GM19395 (cell line): Measurements from ENCODE around the gene SPATA9.

Experiments used
- ATAC-seq: cut with Tn5 transposase; IDR thresholded peaks from one replicate; pipeline ENCODE4 v1.9.1; 2021; ENCODE audit warnings: mild to moderate bottlenecking, moderate library complexity; ENCODE audit not compliant: unreplicated experiment

The SPATA9 gene

GRCh38 chr5:95682891-95683290 lies at the start of gene SPATA9:
SPATA9 (minus strand) TSS chr5:95682991; CDS start chr5:95682854, 137 bp downstream.
- no peak for ATAC-seq

GRCh38 chr5:95731571-95732554 lies 49.1 kb upstream of the SPATA9 start:
- ATAC-seq = peak; percentile 35

- ATAC-seq = peak; percentile 36
Observed at GRCh38 chr5:95730730-95731570, 48.2 kb upstream of the SPATA9 start, which contains the start of gene RHOBTB3. RHOBTB3 (plus strand) TSS chr5:95731336; CDS start chr5:95731683, 347 bp downstream.

- no peak for ATAC-seq
Observed at GRCh38 chr5:95730011-95730700, 47.4 kb upstream of the SPATA9 start.

- ATAC-seq = no peak
Observed at GRCh38 chr5:95729115-95730010, 46.6 kb upstream of the SPATA9 start.

- ATAC-seq = no peak
Observed at GRCh38 chr5:95728494-95729114, 45.8 kb upstream of the SPATA9 start.

- peak; percentile 49 for ATAC-seq
Observed at GRCh38 chr5:95727764-95728191, 45.0 kb upstream of the SPATA9 start.

GRCh38 chr5:95726811-95727763 lies 44.3 kb upstream of the SPATA9 start:
- ATAC-seq = no peak

- ATAC-seq = peak; percentile 34
Observed at GRCh38 chr5:95725937-95726810, 43.4 kb upstream of the SPATA9 start.

- ATAC-seq = no peak
Observed at GRCh38 chr5:95725071-95725820, 42.5 kb upstream of the SPATA9 start.

- ATAC-seq = no peak
Observed at GRCh38 chr5:95723632-95724369, 41.0 kb upstream of the SPATA9 start.

GRCh38 chr5:95721582-95722295 lies 38.9 kb upstream of the SPATA9 start:
- ATAC-seq = no peak

GRCh38 chr5:95720094-95720786 lies 37.4 kb upstream of the SPATA9 start:
- no peak for ATAC-seq

GRCh38 chr5:95718738-95719137 lies 35.9 kb upstream of the SPATA9 start:
- ATAC-seq = no peak

- peak; percentile 91 for ATAC-seq
Observed at GRCh38 chr5:95718203-95718602, 35.4 kb upstream of the SPATA9 start.
